Measurements from ENCODE around the gene DDR1. TPM values are rescaled to one million over a fixed set of nuclear protein-coding genes. Genes with fewer than 3 reads are reported as not detected.

The DDR1 gene
- total RNA-seq, 1 experiment from 2014 or later, result 258 TPM

DNA sequence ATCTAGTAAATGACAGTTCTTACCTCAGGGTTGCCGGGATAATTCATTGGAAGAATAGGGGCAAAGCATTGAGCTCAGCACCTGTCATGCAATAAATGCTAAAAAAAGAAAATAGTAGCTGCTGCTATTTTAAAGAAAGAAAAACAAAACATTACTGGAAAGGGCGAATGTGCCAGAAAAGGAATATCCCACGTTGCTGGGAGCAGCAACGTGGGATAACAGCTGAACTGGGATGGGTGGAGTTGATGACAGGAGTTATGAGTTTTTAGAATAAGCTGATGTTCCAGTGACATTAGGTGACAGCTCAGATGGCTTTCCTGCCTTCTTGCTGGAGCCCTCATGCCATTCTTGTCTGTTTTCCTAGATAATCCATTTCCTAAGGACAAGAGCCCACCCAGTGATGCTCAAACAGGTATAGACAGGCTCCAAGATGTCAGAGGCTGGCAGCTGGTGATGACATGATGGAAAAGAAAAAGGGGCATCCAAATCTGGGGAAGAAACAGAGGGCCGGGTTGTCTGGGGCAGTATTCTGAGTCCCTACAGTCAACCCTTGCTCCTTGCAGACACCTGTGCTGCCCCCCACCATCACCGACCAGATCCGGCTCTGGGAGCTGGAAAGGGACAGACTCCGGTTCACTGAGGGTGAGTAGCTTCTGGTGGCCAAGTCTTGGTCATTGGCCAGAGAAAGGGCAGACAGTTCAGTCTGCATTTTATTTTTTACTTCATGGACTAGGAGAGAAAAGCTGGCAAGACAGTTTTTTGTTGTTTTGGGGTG lies 28.6 kb downstream of the DDR1 start:
- H3K4me1 Mint-ChIP-seq, result peaks cover 31 to 37% of the 10 kb centered on the region in 2 experiments
- Histone ChIP-seq H3K56ac (ENCODE audit: insufficient read length, low read depth, low read length) (no peak overlapping the region), H4K5ac (ENCODE audit: insufficient read length, low read depth, low read length) (no peak overlapping the region), H2BK5ac (ENCODE audit: insufficient read length, low read length) (no peak overlapping the region), H3K4me2 (ENCODE audit: insufficient read depth, insufficient read length, low read length) (peak overlapping the region; percentile 78), H3K79me2 (ENCODE audit: insufficient read depth, low read length) (peaks cover 2% of the 10 kb centered on the region; the same call in 1 of the 2 replicates), H3K27me3 (ENCODE audit: insufficient read depth, low read length) (no peaks in the 10 kb centered on the region), H2BK120ac (ENCODE audit: low read depth, low read length, poor library complexity, severe bottlenecking) (no peak overlapping the region), H3T11ph (ENCODE audit: low read length) (no peak overlapping the region), H3K23ac (ENCODE audit: insufficient read length, low read depth, low read length) (no peak overlapping the region), H3K79me1 (ENCODE audit: insufficient read depth, low read depth, low read length, poor library complexity, severe bottlenecking) (no peaks in the 10 kb centered on the region), H3K9me3 (ENCODE audit: control insufficient read depth, low read depth, low read length) (no peaks in the 10 kb centered on the region), H4K20me1 (ENCODE audit: control insufficient read depth, insufficient read depth, insufficient read length) (no peaks in the 10 kb centered on the region), H2AK5ac (ENCODE audit: insufficient read length, low read length) (no peak overlapping the region), H2BK20ac (ENCODE audit: low read depth, low read length, poor library complexity, severe bottlenecking) (no peak overlapping the region), H4K91ac (ENCODE audit: insufficient read length, low read depth, low read length) (no peak overlapping the region), H3K23me2 (ENCODE audit: insufficient read length, low read depth, low read length, poor library complexity, severe bottlenecking) (peaks cover 17% of the 10 kb centered on the region), H3K14ac (ENCODE audit: insufficient read depth, low read length) (no peak overlapping the region), H2AFZ (ENCODE audit: low read length) (no peak overlapping the region), H3K9ac (ENCODE audit: extremely low read depth, insufficient read length, low read length) (no peak overlapping the region), H3K4ac (ENCODE audit: low read depth, low read length) (no peak overlapping the region), H4K8ac (replicated peaks; ENCODE audit: insufficient read length, low read depth, low read length) (no peak overlapping the region), H3K27ac (ENCODE audit: insufficient read length, low read depth, low read length) (no peak overlapping the region), H3K4me1 (ENCODE audit: insufficient read depth, low read length) (peaks cover 4% of the 10 kb centered on the region; the same call in 1 of the 2 replicates), H2BK12ac (ENCODE audit: insufficient read length, low read depth, low read length) (no peak overlapping the region), H3K18ac (ENCODE audit: insufficient read length, low read depth, low read length) (no peak overlapping the region), H2BK15ac (ENCODE audit: low read depth, low read length) (no peak overlapping the region)
- DNase-seq, result no peak
- peaks cover 38 to 72% (median 69%) of the 10 kb centered on the region in 3 experiments for H3K36me3 Mint-ChIP-seq (ENCODE audit: insufficient read depth in 1 of 3, low read depth in 3 of 3)
- peak overlapping the region in 1 of 3 experiments; percentile 18; a peak in 1 of 7 replicates for H3K27ac Mint-ChIP-seq
- no peaks in the 10 kb centered on the region for H3K9me3 Mint-ChIP-seq
- TF ChIP-seq, protein P1, sequence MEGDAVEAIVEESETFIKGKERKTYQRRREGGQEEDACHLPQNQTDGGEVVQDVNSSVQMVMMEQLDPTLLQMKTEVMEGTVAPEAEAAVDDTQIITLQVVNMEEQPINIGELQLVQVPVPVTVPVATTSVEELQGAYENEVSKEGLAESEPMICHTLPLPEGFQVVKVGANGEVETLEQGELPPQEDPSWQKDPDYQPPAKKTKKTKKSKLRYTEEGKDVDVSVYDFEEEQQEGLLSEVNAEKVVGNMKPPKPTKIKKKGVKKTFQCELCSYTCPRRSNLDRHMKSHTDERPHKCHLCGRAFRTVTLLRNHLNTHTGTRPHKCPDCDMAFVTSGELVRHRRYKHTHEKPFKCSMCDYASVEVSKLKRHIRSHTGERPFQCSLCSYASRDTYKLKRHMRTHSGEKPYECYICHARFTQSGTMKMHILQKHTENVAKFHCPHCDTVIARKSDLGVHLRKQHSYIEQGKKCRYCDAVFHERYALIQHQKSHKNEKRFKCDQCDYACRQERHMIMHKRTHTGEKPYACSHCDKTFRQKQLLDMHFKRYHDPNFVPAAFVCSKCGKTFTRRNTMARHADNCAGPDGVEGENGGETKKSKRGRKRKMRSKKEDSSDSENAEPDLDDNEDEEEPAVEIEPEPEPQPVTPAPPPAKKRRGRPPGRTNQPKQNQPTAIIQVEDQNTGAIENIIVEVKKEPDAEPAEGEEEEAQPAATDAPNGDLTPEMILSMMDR (conservative IDR thresholded peaks at IDR 0.05), result no peak
- H3K4me3 Mint-ChIP-seq, result peak overlapping the region; percentile 82 to 93; a peak in 4 of 5 replicates
- no CpG with 5 or more reads among the region's 8 CpGs for WGBS (ENCODE audit: extremely low coverage, insufficient read length, low lambda C conversion rate)
- H3K27me3 Mint-ChIP-seq (ENCODE audit: low read depth), result no peaks in the 10 kb centered on the region; the same call in 1 of the 2 replicates

All from H9 (cell line).